ENCODE measurements around the gene COL25A1. TPM values are rescaled to one million over a fixed set of nuclear protein-coding genes. Genes with fewer than 3 reads are reported as not detected.

The COL25A1 gene
- polyA plus RNA-seq, 2 of the 4 experiments (the other 2 are of a cell fraction) = not detected

GRCh38 chr4:109332926-109333464 lies 30.5 kb upstream of the COL25A1 start:
- 3% methylated on average over 2 of the region's 2 CpGs for WGBS (ENCODE audit: missing lambda C conversion rate)
- Histone ChIP-seq H3K4me3 (no peak overlapping the region), H3K4me2 (no peak overlapping the region), H3K27ac (no peak overlapping the region), H3K9me3 (no peaks in the 10 kb centered on the region), H3K4me1 (no peaks in the 10 kb centered on the region)
- CTCF ChIA-PET = no interaction called here
- no peak for TF ChIP-seq KDM5A (IDR thresholded peaks at IDR 0.05)
- no peak for TF ChIP-seq PHF8 (IDR thresholded peaks at IDR 0.05; ENCODE audit: borderline replicate concordance, low read depth)
- no peak for TF ChIP-seq HES2 (IDR thresholded peaks at IDR 0.05)
- no peak for TF ChIP-seq ZC3H11A (IDR thresholded peaks at IDR 0.05)
- no peak for TF ChIP-seq ZSCAN20 (CRISPR knock-in tag; IDR thresholded peaks at IDR 0.05)
- no peak for TF ChIP-seq FOXS1 (CRISPR knock-in tag; IDR thresholded peaks at IDR 0.05)
- TF ChIP-seq MYC (IDR thresholded peaks at IDR 0.05; ENCODE audit: borderline replicate concordance, low read length) = no peak
- no peak for TF ChIP-seq ZFP36 (IDR thresholded peaks at IDR 0.05; ENCODE audit: borderline replicate concordance, partially characterized antibody)
- TF ChIP-seq NFE2L2 (conservative IDR thresholded peaks at IDR 0.05; ENCODE audit: low read length) = no peak
- TF ChIP-seq CBX2 (IDR thresholded peaks at IDR 0.05; ENCODE audit: borderline replicate concordance, low read depth) = no peak
- no peak for TF ChIP-seq CHD2 (IDR thresholded peaks at IDR 0.05; ENCODE audit: low read length, partially characterized antibody)
- POLR2A ChIA-PET = no interaction called here
- FAIRE-seq = no peak
- no peak for DNase-seq (ENCODE audit: low read depth in 1 of 2, low spot score in 1 of 2)
- peak; percentile 19 to 42; a peak in 1 of 6 replicates for ATAC-seq

GRCh38 chr4:109327641-109328040 lies 25.2 kb upstream of the COL25A1 start:
- Histone ChIP-seq H3K4me1 (no peaks in the 10 kb centered on the region), H3K9me3 (no peaks in the 10 kb centered on the region; the same call in 2 of the 3 replicates), H3K4me3 (no peak overlapping the region), H3K27ac (no peak overlapping the region), H3K4me2 (no peak overlapping the region)
- ATAC-seq (no peak), FAIRE-seq (no peak), DNase-seq (ENCODE audit: low read depth in 1 of 2, low spot score in 1 of 2) (no peak)
- POLR2A ChIA-PET = no interaction called here
- WGBS (ENCODE audit: missing lambda C conversion rate) = 0% methylated on average over 2 of the region's 2 CpGs
- CTCF ChIA-PET = no interaction called here
- TF ChIP-seq ZFP36 (IDR thresholded peaks at IDR 0.05; ENCODE audit: borderline replicate concordance, partially characterized antibody) (no peak), NPAS2 (CRISPR knock-in tag; IDR thresholded peaks at IDR 0.05; ENCODE audit: borderline replicate concordance) (no peak), SMC3 (IDR thresholded peaks at IDR 0.05) (no peak)

- H3K4me2 ChIP-seq = no peak overlapping the region
- no peak for DNase-seq (ENCODE audit: low read depth in 1 of 2, low spot score in 1 of 2)
- ATAC-seq = no peak
- CTCF ChIA-PET = no interaction called here
- FAIRE-seq = no peak
- WGBS (ENCODE audit: missing lambda C conversion rate) = 0% methylated on average over 2 of the region's 2 CpGs
- H3K27ac ChIP-seq = no peak overlapping the region
- POLR2A ChIA-PET = no interaction called here
- H3K4me3 ChIP-seq = no peak overlapping the region
- no peaks in the 10 kb centered on the region; the same call in 2 of the 3 replicates for H3K9me3 ChIP-seq
- H3K4me1 ChIP-seq = no peaks in the 10 kb centered on the region
- no peak for TF ChIP-seq MYC (IDR thresholded peaks at IDR 0.05; ENCODE audit: borderline replicate concordance, low read length)
- no peak for TF ChIP-seq SREBF2 (IDR thresholded peaks at IDR 0.05)
- no peak for TF ChIP-seq NPAS2 (CRISPR knock-in tag; IDR thresholded peaks at IDR 0.05; ENCODE audit: borderline replicate concordance)
- TF ChIP-seq JUNB (IDR thresholded peaks at IDR 0.05) = no peak
- TF ChIP-seq RNF2 (IDR thresholded peaks at IDR 0.05; ENCODE audit: borderline replicate concordance, low read depth) = no peak
- no peak for TF ChIP-seq POLR2A (IDR thresholded peaks at IDR 0.05; ENCODE audit: low read length)
- TF ChIP-seq FOXS1 (CRISPR knock-in tag; IDR thresholded peaks at IDR 0.05) = no peak
- TF ChIP-seq CTCF (IDR thresholded peaks at IDR 0.05) = no peak
- no peak for TF ChIP-seq MAX (IDR thresholded peaks at IDR 0.05)
- no peak for TF ChIP-seq HDAC2 (IDR thresholded peaks at IDR 0.05)
- no peak for TF ChIP-seq HMGXB4 (CRISPR knock-in tag; IDR thresholded peaks at IDR 0.05; ENCODE audit: borderline replicate concordance)
- TF ChIP-seq GATA3 (IDR thresholded peaks at IDR 0.05; ENCODE audit: borderline replicate concordance) = no peak
- no peak for TF ChIP-seq HEYL (CRISPR knock-in tag; IDR thresholded peaks at IDR 0.05)
- no peak for TF ChIP-seq BCL3 (IDR thresholded peaks at IDR 0.05)
- no peak for TF ChIP-seq REST (IDR thresholded peaks at IDR 0.05)
- TF ChIP-seq ZNF302 (CRISPR knock-in tag; IDR thresholded peaks at IDR 0.05) = no peak
Measured at GRCh38 chr4:109325698-109326097, 23.2 kb upstream of the COL25A1 start.
